ENCODE results near the gene RAI1.

The RAI1 gene

DNA sequence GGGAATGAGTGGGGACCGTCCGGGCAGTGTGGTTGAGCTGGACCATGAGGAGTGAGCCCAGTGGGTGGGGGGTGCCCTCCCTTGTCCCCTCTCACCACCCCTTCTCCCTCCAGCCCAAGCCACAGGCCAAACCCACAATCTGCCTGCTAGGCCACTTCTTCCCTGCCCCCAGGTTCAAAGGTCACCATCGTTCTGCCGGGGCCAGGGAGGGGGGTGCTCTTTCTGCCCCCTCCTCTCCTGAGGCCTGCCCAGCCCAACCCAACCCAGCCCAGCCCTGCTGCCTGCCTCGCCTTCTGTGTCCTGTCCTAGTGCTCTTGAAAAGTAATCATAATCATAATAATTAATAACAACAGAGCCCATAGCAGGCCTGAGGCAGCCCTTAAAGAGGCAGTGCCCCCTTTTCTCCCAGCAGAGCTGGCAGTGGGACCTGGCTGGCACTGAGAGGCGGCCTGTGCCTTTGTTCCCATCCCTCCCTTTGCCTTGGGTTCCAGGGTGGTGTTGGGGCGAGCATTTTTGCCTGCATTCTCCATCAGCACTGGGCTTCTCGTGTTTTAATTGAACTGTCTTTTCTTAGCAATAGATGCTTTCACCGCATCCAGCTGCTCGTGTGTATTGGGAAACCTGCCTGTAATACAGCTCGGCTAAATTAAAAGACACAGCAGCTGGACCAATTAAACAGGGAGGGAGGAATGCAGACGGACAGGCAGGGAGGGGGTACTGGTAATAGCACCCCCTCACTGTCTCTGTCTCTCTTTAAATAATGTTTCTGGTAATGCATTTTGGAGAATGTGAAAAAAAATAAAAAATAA lies 108.8 kb downstream of the RAI1 start:
- DNase-seq, result no peak

DNA sequence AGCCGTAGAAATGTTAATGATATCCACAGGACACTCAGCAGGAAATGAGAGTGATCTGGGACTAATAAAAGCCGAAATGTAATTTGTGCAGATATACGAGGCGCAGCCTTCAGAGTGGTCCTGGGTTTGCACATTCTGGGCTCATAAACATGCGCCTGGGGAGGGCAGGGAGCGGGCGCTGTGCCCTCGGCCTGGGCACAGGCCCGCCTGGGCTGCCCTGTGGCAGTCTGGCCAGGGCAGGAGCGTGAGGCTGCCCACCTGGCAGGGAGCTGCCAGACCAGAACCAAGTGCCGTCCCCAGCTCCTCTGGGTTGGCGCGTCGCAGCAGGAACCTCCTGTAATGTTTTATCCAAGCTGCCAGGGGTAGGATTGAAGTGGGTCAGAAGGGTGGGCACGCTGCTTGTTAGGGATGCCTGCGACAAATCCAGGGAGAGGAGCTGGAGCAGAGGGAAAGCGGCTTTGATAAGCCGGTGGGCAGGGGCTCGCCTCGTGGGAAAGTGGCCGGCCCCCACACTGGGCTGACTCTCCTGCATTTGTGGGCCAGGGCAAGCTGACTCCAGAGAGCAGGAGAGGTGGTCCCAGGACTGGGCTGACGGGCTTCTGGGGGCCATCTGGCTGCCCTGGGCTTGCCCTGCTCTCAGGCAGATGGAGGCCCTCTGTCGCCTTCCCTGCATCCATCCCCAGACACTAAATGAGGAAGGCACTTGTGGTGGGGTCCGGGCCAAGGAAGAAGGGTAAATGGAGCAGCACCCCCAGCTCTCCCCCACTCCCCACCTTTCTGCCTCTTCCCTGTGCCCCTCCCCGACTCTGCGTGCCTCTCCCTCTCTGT lies 109.6 kb downstream of the RAI1 start:
- no peak for DNase-seq

DNA sequence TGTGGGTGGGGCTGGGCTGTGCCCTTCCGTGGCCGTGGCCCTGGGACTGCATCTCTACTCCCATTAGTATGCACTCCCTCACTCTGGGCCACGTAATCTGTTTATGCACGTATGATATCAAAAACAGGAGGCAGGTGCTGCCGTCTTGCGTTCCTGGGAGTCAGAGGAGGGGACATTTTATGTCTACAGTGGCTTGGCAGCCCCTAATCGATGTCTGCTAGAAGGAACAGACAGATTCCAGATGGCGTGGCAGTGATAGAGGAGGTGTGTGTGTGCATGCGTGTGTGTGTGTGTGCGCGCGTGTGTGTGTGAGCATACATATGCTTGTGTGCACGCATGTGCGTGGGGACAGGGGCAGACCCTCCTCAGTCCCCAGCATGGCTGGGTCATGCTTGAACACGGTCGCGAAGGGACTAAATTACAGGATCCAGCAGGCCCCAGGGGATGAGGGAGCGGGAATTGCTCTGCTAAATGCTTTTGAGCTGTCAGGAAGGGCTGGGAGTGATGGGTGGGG lies 110.8 kb downstream of the RAI1 start:
- DNase-seq, result no peak

DNA sequence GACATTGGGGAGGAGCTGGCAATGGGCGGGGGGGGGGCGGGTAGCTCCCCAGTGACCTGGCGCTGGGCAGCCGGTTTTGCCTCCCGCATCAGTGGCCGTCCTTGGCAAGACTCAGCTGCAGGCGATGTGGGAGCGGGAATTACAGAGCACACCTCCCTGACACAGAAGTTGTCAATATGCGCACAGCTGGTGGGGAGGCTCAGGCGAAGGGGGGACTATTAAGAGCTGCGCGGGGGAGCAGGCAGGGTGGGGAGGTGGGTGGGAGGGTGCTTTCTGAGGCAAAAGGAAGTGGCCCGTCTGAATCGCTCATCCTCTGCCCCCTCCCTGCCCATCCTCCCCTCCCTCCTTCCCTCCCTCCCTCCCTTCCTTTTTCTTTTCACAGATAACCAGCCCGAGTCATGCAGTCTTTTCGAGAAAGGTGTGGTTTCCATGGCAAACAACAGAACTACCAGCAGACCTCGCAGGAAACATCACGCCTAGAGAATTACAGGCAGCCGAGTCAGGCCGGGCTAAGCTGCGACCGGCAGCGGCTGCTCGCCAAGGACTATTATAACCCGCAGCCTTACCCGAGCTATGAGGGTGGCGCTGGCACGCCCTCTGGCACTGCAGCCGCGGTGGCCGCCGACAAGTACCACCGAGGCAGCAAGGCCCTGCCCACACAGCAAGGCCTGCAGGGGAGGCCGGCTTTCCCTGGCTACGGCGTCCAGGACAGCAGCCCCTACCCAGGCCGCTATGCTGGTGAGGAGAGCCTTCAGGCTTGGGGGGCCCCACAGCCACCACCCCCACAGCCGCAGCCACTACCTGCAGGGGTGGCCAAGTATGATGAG lies 111.5 kb downstream of the RAI1 start:
- DNase-seq, result peak; percentile 75

DNA sequence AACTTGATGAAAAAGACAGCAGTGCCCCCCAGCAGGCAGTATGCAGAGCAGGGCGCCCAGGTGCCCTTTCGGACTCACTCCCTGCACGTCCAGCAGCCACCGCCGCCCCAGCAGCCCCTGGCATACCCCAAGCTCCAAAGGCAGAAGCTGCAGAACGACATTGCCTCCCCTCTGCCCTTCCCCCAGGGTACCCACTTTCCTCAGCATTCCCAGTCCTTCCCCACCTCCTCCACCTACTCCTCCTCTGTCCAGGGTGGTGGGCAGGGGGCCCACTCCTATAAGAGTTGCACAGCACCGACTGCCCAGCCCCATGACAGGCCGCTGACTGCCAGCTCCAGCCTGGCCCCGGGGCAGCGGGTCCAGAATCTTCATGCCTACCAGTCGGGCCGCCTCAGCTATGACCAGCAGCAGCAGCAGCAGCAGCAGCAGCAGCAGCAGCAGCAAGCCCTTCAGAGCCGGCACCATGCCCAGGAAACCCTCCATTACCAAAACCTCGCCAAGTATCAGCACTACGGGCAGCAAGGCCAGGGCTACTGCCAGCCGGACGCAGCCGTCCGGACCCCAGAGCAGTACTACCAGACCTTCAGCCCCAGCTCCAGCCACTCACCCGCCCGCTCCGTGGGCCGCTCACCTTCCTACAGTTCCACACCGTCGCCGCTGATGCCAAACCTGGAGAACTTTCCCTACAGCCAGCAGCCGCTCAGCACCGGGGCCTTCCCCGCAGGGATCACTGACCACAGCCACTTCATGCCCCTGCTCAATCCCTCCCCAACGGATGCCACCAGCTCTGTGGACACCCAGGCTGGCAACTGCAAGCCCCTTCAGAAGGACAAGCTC lies 112.3 kb downstream of the RAI1 start:
- DNase-seq, result no peak

DNA sequence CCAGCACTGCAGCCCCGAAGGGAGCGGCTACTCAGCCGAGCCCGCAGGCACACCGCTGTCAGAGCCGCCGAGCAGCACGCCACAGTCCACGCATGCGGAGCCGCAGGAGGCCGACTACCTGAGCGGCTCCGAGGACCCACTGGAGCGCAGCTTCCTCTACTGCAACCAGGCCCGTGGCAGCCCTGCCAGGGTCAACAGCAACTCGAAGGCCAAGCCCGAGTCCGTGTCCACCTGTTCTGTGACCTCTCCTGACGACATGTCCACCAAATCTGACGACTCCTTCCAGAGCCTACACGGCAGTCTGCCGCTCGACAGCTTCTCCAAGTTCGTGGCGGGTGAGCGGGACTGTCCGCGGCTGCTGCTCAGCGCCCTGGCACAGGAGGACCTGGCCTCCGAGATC lies 113.1 kb downstream of the RAI1 start:
- DNase-seq, result no peak

DNA sequence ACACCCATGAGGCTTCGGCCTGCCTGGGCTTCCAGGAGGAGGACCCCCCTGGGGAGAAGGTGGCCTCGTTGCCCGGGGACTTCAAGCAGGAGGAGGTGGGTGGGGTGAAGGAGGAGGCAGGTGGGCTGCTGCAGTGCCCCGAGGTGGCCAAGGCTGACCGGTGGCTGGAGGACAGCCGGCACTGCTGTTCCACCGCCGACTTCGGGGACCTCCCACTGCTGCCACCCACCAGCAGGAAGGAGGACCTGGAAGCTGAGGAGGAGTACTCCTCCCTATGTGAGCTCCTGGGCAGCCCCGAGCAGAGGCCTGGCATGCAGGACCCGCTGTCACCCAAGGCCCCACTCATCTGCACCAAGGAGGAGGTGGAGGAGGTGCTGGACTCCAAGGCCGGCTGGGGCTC lies 114.0 kb downstream of the RAI1 start:
- no peak for DNase-seq

DNA sequence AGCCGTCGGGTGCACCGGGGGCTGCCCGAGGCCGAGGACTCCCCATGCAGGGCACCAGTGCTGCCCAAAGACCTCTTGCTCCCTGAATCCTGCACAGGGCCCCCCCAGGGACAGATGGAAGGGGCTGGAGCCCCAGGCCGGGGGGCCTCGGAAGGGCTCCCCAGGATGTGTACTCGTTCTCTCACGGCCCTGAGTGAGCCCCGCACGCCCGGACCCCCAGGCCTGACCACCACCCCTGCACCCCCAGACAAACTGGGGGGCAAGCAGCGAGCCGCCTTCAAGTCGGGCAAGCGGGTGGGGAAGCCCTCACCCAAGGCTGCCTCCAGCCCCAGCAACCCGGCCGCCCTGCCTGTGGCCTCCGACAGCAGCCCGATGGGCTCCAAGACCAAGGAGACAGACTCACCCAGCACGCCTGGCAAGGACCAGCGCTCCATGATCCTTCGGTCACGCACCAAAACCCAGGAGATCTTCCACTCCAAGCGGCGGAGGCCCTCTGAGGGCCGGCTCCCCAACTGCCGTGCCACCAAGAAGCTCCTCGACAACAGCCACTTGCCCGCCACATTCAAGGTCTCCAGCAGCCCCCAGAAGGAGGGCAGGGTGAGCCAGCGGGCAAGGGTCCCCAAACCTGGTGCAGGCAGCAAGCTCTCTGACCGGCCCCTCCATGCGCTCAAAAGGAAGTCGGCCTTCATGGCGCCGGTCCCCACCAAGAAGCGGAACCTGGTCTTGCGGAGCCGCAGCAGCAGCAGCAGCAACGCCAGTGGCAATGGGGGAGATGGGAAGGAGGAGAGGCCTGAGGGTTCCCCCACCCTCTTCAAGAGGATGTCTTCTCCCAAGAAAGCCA lies 114.9 kb downstream of the RAI1 start:
- no peak for DNase-seq

DNA sequence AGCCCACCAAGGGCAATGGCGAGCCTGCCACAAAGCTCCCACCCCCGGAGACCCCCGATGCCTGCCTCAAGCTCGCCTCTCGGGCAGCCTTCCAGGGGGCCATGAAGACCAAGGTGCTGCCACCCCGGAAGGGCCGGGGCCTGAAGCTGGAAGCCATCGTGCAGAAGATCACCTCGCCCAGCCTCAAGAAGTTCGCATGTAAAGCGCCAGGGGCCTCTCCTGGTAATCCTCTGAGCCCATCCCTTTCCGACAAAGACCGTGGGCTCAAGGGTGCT lies 115.5 kb downstream of the RAI1 start:
- no peak for DNase-seq

DNA sequence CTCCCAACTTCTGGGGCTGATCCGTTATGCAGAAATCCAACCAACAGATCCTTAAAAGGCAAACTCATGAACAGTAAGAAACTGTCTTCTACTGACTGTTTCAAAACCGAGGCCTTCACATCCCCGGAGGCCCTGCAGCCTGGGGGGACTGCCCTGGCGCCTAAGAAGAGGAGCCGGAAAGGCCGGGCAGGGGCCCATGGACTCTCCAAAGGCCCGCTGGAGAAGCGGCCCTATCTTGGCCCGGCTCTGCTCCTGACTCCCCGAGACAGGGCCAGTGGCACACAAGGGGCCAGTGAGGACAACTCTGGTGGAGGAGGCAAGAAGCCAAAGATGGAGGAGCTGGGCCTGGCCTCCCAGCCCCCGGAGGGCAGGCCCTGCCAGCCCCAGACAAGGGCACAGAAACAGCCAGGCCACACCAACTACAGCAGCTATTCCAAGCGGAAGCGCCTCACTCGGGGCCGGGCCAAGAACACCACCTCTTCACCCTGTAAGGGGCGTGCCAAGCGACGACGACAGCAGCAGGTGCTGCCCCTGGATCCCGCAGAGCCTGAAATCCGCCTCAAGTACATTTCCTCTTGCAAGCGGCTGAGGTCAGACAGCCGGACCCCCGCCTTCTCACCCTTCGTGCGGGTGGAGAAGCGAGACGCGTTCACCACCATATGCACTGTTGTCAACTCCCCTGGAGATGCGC lies 116.0 kb downstream of the RAI1 start:
- no peak for DNase-seq

DNA sequence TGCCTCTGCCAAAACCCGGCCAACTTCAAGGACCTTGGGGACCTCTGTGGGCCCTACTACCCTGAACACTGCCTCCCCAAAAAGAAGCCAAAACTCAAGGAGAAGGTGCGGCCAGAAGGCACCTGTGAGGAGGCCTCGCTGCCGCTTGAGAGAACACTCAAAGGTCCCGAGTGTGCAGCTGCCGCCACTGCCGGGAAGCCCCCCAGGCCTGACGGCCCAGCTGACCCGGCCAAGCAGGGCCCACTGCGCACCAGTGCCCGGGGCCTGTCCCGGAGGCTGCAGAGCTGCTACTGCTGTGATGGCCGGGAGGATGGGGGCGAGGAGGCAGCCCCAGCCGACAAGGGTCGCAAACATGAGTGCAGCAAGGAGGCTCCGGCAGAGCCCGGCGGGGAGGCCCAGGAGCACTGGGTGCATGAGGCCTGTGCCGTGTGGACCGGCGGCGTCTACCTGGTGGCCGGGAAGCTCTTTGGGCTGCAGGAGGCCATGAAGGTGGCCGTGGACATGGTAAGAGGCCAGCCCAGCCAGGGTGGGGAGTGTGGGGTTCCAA lies 116.8 kb downstream of the RAI1 start:
- no peak for DNase-seq

DNA sequence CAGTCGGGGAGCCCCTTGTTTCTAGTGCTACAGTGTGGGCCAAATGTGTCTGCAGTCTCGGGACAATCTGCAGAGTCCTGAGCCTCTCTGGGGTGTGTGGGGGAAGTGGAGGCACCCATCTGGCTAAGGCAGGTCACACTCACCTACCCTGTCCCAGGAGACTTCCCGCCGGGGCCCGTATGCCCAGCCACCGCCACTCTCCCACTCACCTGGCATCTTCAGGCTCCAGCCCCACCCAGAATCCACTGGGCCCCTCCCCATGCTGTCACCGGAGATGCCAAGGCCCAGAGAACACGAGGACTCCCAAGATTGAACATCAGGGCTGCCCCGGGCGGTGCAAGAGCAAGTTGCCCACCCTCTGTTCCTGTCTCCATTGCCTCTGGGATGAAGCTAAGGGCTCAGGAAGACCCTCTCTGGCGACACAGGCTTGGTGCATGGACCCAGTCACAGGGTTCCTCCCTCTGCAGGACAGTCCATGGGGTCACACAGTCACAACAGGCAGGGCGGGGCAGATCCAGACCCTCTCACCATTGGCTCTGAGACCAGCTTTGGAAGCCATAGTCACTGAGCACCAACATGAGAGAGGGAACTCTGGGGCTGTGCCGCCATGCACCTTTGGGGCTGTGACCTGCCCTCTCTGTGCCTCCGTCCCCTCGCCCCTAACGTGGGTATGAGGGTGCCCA lies 117.5 kb downstream of the RAI1 start:
- no peak for DNase-seq

DNA sequence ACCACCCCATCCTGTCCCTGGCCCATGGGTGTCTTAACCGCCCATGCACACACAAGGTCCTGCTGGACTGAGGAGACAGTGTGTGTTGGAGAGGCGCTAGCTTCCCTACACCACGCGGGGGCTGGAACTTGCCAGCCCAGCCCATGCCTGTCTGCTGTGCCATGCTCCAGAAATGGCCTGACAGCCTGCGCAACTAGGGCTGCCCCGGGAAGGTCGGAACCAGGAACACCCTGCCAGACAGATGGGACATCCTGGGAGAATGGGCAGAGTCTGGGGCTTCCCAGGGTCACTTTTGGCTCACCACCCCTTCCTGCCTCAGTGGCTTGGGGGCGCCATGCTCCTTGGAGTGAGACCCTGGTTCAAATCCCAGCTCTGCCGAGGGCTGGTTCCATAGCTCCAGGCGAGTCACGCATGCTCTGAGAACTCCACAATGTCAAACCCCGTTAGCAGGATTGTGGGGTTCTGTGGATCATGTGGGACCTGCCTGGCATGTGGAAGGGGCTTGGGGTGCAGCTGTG lies 119.3 kb downstream of the RAI1 start:
- no peak for DNase-seq

DNA sequence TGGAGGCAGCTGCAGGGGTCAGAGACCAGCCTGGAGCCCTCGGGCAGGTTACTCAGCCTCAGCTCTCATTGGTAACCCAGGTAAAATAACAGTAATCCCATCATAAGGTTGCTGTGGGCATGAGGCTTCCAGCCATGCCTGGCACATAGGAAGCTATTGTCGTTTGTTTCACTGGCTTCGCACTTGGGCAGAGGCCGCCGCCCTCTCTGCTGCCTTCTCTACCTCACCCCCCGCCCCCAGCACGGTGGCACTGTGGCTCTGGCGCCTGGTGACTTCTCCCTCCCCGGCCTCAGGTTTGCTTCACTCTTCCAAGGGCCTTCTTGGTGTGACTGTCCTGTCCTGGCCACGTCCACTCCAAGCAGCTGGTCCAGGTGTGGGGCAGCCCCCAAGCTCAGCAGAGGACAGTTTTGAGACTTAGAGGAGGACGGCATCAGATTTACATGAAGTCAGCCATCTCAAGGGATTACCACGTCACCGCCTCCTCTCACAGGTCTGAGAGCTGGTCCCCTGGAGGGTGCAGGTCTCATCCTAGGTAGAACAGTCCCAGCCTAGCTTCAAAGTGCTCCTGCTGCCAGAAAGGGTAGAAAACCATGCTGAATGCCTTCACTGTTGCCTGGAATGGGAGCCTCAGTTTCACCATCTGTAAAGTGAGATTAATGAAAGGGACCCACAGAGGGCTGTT lies 120.7 kb downstream of the RAI1 start:
- no peak for DNase-seq

DNA sequence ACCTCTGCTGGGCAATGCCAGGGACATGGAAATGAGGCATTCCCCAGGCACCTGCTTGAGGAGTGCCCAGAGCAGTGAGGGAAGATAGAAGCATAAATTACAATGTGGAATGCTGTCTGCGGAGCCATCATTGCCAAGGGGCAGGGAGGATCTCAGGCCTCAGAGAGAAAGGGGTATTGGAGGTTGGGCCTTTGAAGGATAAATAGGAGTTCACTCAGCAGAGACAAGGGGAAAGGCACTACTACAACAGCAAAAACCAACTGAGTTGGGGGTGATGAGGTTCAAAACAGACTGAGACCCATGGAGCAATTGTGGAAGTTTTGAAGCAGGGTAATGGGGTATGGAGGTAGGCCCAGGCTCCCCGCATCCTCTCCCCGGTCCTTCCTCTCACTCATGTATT lies 122.7 kb downstream of the RAI1 start:
- DNase-seq, result no peak

DNA sequence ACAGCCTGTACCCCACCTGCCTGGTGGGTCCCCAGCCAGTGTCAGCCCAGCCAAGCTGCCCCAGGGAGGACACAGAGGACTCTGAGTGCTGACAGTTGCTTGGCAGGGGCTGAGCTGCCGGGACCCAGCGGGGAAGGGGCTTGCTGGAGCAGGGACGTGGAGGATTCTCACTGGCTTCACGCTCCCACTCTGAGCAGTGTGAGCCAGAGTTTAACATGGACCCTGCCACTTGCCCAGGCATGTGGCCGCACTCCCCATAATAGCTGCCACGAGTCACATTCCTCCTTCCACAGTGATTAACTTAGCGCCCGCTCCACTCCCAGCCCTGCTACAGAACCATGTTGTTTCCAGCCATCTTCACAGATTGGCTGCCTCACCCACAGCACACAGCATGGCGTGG lies 124.3 kb downstream of the RAI1 start:
- DNase-seq, result no peak

DNA sequence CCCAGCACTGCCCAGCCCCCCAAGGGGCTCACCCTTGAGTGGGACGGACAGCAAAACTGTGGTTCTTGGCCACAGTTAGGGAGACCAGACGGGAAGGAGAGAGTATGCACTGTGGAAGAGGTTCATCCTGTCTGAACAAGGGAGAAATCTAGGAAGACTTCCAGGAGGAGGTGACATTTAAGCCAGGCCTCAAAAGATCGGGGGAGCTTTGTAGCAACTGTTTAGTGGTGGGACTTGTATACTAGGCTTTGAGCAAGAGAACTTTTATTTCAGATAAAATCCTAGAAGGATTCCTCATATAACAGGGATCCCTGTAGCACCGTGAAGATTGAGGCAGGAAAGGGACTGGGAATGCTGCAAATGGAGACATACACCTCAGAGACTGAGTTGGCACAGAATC lies 124.8 kb downstream of the RAI1 start:
- DNase-seq, result no peak

DNA sequence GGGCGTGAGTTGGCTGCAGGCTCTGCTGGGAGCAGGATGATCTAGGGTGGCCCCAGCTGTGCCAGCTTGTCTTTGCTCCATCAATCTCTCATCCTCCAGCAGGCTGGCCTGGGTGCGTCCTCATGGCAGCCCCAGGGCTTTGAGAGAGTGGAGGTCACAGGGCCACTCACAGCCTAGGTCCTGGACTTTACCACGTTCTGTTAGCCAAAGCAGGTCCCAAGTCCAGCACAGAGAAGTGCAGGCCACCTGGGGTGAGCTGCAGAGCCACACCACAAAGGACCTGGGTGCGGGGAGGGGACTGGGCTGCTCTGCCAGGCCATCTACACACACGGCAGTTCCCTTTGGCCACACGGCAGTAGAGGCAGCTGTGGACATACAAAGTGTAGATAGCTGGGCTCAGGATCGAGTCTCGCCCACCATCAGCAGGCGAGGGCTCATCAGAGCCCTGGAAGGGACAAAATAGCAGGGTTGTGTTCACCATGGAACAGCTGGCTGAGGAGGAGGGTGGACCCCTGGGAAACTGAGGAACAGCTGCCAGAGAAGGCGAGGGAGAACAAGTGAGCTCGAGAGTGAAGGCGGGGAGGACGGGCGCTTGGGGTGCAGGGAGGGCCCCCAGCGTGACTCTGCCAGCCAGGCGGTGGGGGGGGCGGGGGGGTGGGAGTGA lies 125.5 kb downstream of the RAI1 start:
- no peak for DNase-seq

DNA sequence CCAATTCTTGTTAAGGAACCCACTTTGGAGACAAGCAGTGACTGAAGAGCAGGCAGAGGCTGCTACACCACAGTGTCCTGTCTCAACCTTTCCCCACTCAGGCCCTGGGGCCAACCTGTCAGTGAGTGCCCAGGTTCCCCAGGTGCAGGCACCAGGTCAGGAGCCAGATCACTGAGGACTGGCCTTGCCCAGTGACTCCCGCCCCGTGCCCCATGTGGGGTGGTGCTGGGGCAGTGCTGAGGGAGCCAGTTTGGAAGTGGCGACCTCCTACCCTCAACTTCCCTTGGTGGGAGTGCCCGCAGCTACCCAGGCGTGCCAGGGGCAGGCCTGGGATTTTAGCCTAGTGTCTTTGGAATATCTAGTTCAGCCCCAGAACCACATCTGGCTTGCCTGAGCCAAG lies 126.2 kb downstream of the RAI1 start:
- DNase-seq, result no peak
